Panc1 (cell line): Measurements from ENCODE around the gene LIPI. TPM values are rescaled to one million over a fixed set of nuclear protein-coding genes. Genes with fewer than 3 reads are reported as not detected.

ENCODE experiments used
- ATAC-seq: fragments of 200-7000 bp; cut with Tn5 transposase; 2 replicates; pipeline ENCODE4 v1.9.1; 2020; ENCODE audit warnings: mild to moderate bottlenecking, moderate library complexity
- BruUV-seq: library from RNA; stranded (reverse); fragments of 400-500 nt; replicated peaks from 2 replicates; lab custom pipeline; 2021; lab: Mats Ljungman, UMichigan
- CTCF ChIA-PET: fragments of 300-600 bp; sonication (Branson Sonifier 250); formaldehyde crosslinking; loops from one replicate; lab custom pipeline; 2022; ENCODE audit warnings: antibody characterized with exemption; lab: Charles Lee
- POLR2A ChIA-PET: fragments of 300-600 bp; sonication (Branson Sonifier 250); formaldehyde crosslinking; loops from one replicate; lab custom pipeline; 2022; ENCODE audit warnings: antibody characterized with exemption; lab: Charles Lee
- DNase-seq: peaks from one replicate; pipeline ENCODE4 v3.0.0-alpha.2; 2010; ENCODE audit warnings: low read depth, low spot score
- H3K27ac ChIP-seq: 2 replicates; pipeline ENCODE4 v1.5.1; 2011; ENCODE audit warnings: mild to moderate bottlenecking, low read length, inconsistent platforms
- H3K27me3 ChIP-seq: fragments of 200-500 bp; sonication (Bioruptor generic); 2 replicates; pipeline ENCODE4 v1.6.0; 2014; ENCODE audit warnings: low read length, inconsistent platforms; ENCODE audit not compliant: control insufficient read depth, insufficient read depth
- H3K36me3 ChIP-seq: fragments of 200-500 bp; sonication (Bioruptor generic); 2 replicates; pipeline ENCODE4 v1.5.1; 2014; ENCODE audit warnings: inconsistent platforms, mild to moderate bottlenecking, low read length, moderate library complexity; ENCODE audit not compliant: control insufficient read depth, insufficient read depth
- H3K4me1 ChIP-seq: 2 replicates; pipeline ENCODE4 v1.5.1; 2011; ENCODE audit warnings: inconsistent platforms, mild to moderate bottlenecking, low read length, moderate library complexity; ENCODE audit not compliant: control insufficient read depth, insufficient read depth
- H3K4me3 ChIP-seq, 2 experiments: 2 replicates each; pipeline ENCODE4 v1.5.1; 2011 to 2012; ENCODE audit warnings: low read depth in 2 of 2, low read length in 2 of 2, mild to moderate bottlenecking in 2 of 2, inconsistent platforms in 1 of 2, moderate library complexity in 1 of 2
- H3K9me3 ChIP-seq: fragments of 200-500 bp; sonication (Bioruptor generic); 2 replicates; pipeline ENCODE4 v1.5.1; 2014; ENCODE audit warnings: low read depth, mild to moderate bottlenecking, inconsistent platforms, low read length, moderate library complexity; ENCODE audit not compliant: control insufficient read depth, insufficient read depth
- POLR2AphosphoS5 ChIP-seq: IDR thresholded peaks from 2 replicates; pipeline ENCODE4 v1.6.1; 2012; ENCODE audit warnings: mild to moderate bottlenecking, low read depth, low read length, moderate library complexity
- SIN3A ChIP-seq: IDR thresholded peaks from 2 replicates; pipeline ENCODE4 v1.6.1; 2012; ENCODE audit warnings: low read depth, mild to moderate bottlenecking, low read length, moderate library complexity, borderline replicate concordance; ENCODE audit not compliant: insufficient read depth
- TCF7L2 ChIP-seq: IDR thresholded peaks from 2 replicates; pipeline ENCODE4 v1.6.1; 2011; ENCODE audit warnings: mild to moderate bottlenecking, low read depth, low read length, inconsistent platforms
- in situ Hi-C: cut with HindIII; loops from 2 replicates; pipeline ENCODE4 v1.10.0; 2016; ENCODE audit warnings: low sequenced_read_pairs, low pct_unique_long_range_greater_than_20kb
- intact Hi-C: fragments of 100-400 bp; cut with micrococcal nuclease; formaldehyde crosslinking; loops from one replicate; pipeline ENCODE4 v1.10.0; 2022; ENCODE audit not compliant: unreplicated experiment
- total RNA-seq: library from RNA; stranded (reverse); gene quantifications from one replicate; pipeline ENCODE4 v1.2.1, GENCODE V29; 2021; ENCODE audit not compliant: unreplicated experiment
- TF ChIP-seq, protein P1 (sequence below): fragments of 450-650 bp; IDR thresholded peaks from 2 replicates; pipeline ENCODE4 v1.5.1; 2017; ENCODE audit warnings: mild to moderate bottlenecking
- TF ChIP-seq, protein P2 (sequence below), 2 experiments: IDR thresholded peaks; 2 replicates each; pipeline ENCODE4 v1.6.1; 2011 to 2012; ENCODE audit warnings: low read depth in 2 of 2, control low read depth in 1 of 2, low read length in 1 of 2, mild to moderate bottlenecking in 1 of 2, moderate library complexity in 1 of 2; ENCODE audit not compliant: insufficient read depth in 1 of 2

LIPI gene
- total RNA-seq, 1 experiment from 2014 or later, result not detected

DNA sequence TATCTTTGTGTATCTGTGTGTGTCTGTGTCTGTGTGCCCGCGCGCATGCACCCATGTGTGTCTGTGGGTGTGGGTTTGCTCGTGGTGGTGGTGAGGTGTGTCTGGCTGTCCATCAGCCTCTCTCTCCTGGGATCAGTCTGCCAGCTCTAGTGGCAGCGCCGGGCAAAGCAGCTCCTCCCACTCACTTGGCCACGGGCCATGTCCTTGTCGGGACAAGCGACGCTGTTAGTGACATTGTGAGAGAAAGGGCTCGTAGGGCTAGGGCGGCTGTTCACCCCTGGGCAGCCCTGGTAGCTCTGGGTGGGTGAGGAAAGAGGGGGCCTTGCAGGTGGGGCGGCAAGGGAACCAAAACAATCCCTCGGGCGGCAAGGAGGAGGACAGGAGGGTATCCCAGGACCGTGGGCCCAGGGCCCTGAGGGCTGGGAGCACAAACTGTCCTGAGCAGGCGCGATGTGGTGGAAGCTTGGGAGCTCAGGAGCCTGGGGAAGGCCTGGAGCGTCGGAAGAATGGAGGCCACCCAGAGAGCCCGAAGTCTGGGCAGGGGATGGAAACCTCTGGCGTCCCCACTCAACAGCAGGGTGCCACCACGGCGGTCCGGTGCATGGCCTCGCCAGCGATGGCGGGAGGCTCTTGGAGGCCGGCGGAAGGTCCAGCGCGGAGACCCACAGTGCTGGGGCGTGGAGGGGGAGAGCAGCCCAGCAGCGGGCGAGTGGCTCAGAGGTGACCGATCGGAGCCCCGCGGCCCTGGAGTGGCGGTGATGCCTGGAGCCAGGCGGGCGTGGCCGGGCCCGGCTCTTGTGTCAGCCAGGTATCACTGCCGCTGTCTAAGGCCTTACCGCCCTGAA, 140.5 kb downstream of the LIPI start:
- ATAC-seq, result peak; percentile 69
- Histone ChIP-seq H3K27me3 (no peaks in the 10 kb centered on the region), H3K27ac (no peak overlapping the region), H3K36me3 (no peaks in the 10 kb centered on the region), H3K4me1 (no peaks in the 10 kb centered on the region), H3K4me3 (no peak overlapping the region), H3K9me3 (no peaks in the 10 kb centered on the region)
- BruUV-seq, result no TSS peak
- intact Hi-C loops, result no loop called here
- no peak for DNase-seq
- TF ChIP-seq SIN3A (no peak), POLR2AphosphoS5 (no peak), TCF7L2 (no peak)
- TF ChIP-seq, protein P1, sequence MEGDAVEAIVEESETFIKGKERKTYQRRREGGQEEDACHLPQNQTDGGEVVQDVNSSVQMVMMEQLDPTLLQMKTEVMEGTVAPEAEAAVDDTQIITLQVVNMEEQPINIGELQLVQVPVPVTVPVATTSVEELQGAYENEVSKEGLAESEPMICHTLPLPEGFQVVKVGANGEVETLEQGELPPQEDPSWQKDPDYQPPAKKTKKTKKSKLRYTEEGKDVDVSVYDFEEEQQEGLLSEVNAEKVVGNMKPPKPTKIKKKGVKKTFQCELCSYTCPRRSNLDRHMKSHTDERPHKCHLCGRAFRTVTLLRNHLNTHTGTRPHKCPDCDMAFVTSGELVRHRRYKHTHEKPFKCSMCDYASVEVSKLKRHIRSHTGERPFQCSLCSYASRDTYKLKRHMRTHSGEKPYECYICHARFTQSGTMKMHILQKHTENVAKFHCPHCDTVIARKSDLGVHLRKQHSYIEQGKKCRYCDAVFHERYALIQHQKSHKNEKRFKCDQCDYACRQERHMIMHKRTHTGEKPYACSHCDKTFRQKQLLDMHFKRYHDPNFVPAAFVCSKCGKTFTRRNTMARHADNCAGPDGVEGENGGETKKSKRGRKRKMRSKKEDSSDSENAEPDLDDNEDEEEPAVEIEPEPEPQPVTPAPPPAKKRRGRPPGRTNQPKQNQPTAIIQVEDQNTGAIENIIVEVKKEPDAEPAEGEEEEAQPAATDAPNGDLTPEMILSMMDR, result no peak
- ChIA-PET CTCF (interaction anchor here (0.6 kb wide), 1 partner anchor 1396 kb away, joined by 3 read pairs; no protein-coding TSS in a partner anchor), POLR2A (no interaction called here)
- in situ Hi-C loops, result no loop called here

DNA sequence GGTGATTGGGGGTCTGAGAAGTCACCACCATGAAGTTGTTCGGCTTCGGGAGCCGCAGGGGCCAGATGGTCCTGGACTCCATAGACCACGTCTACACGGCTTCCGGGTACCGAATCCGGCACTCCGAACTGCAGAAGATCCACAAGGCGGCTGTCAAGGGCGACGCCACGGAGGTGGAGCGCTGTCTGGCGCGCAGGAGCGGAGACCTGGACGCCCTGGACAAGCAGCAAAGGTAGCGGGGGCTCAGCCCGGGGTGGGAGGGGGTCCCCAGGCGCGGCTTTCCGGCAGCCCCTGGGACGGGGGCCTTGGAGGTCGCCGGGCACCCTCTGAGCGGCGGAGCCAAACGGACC, 146.5 kb downstream of the LIPI start:
- BruUV-seq, result TSS peak; percentile 88
- no peaks in the 10 kb centered on the region for H3K4me1 ChIP-seq
- peak overlapping the region; percentile 51 to 67 for H3K4me3 ChIP-seq
- H3K36me3 ChIP-seq, result no peaks in the 10 kb centered on the region
- intact Hi-C loops (loop anchor here (5.0 kb wide), 1 partner anchor 82 kb away; no protein-coding TSS in a partner anchor), in situ Hi-C loops (no loop called here)
- DNase-seq (no peak), ATAC-seq (peak; percentile 87)
- H3K27me3 ChIP-seq, result no peaks in the 10 kb centered on the region
- no peaks in the 10 kb centered on the region for H3K9me3 ChIP-seq
- 0 out of 2 replicates have a peak, but pooled peaks have one; percentile 11 for TF ChIP-seq SIN3A
- TF ChIP-seq, protein P2, sequence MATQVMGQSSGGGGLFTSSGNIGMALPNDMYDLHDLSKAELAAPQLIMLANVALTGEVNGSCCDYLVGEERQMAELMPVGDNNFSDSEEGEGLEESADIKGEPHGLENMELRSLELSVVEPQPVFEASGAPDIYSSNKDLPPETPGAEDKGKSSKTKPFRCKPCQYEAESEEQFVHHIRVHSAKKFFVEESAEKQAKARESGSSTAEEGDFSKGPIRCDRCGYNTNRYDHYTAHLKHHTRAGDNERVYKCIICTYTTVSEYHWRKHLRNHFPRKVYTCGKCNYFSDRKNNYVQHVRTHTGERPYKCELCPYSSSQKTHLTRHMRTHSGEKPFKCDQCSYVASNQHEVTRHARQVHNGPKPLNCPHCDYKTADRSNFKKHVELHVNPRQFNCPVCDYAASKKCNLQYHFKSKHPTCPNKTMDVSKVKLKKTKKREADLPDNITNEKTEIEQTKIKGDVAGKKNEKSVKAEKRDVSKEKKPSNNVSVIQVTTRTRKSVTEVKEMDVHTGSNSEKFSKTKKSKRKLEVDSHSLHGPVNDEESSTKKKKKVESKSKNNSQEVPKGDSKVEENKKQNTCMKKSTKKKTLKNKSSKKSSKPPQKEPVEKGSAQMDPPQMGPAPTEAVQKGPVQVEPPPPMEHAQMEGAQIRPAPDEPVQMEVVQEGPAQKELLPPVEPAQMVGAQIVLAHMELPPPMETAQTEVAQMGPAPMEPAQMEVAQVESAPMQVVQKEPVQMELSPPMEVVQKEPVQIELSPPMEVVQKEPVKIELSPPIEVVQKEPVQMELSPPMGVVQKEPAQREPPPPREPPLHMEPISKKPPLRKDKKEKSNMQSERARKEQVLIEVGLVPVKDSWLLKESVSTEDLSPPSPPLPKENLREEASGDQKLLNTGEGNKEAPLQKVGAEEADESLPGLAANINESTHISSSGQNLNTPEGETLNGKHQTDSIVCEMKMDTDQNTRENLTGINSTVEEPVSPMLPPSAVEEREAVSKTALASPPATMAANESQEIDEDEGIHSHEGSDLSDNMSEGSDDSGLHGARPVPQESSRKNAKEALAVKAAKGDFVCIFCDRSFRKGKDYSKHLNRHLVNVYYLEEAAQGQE (IDR thresholded peaks at IDR 0.05; ENCODE audit: insufficient read depth in 1 of 2, low read depth in 2 of 2, low read length in 1 of 2), result no peak
- CTCF ChIA-PET, result no interaction called here
- H3K27ac ChIP-seq, result peak overlapping the region; percentile 63
- POLR2A ChIA-PET, result no interaction called here
